Hepatocyte (in vitro differentiated cells): ENCODE results near the gene SP2. TPM values are rescaled to one million over a fixed set of nuclear protein-coding genes. Genes with fewer than 3 reads are reported as not detected.
A peak's percentile ranks its signal among the peaks of the same experiment; 100 is the strongest.

Experiments
- DNase-seq: peaks from one replicate; pipeline ENCODE4 v3.0.0-alpha.2; 2016; ENCODE audit warnings: low spot score
- H2AFZ ChIP-seq: fragments of 200-600 bp; sonication (generic); 2 replicates; pipeline ENCODE4 v1.6.0; 2016; ENCODE audit warnings: antibody characterized with exemption, mild to moderate bottlenecking
- H3K27ac ChIP-seq: fragments of 200-600 bp; sonication (generic); 2 replicates; pipeline ENCODE4 v1.5.1; 2016; ENCODE audit warnings: mild to moderate bottlenecking
- H3K27me3 ChIP-seq: fragments of 200-600 bp; sonication (generic); 2 replicates; pipeline ENCODE4 v1.6.1; 2016
- H3K36me3 ChIP-seq: fragments of 200-600 bp; sonication (generic); replicated peaks from 2 replicates; pipeline ENCODE4 v1.5.1; 2016; ENCODE audit warnings: low read depth; ENCODE audit not compliant: insufficient read depth
- H3K4me1 ChIP-seq: fragments of 200-600 bp; sonication (generic); 2 replicates; pipeline ENCODE4 v1.5.1; 2016; ENCODE audit warnings: mild to moderate bottlenecking, moderate library complexity; ENCODE audit not compliant: insufficient read depth
- H3K4me2 ChIP-seq: fragments of 200-600 bp; sonication (generic); 2 replicates; pipeline ENCODE4 v1.6.0; 2016
- H3K4me3 ChIP-seq: fragments of 200-600 bp; sonication (generic); 2 replicates; pipeline ENCODE4 v1.5.1; 2016; ENCODE audit warnings: mild to moderate bottlenecking
- H3K79me2 ChIP-seq: fragments of 200-600 bp; sonication (generic); 2 replicates; pipeline ENCODE4 v1.6.0; 2017; ENCODE audit warnings: mild to moderate bottlenecking
- H3K9me2 ChIP-seq: fragments of 200-600 bp; sonication (generic); replicated peaks from 2 replicates; pipeline ENCODE4 v1.6.0; 2017; ENCODE audit warnings: mild to moderate bottlenecking; ENCODE audit not compliant: insufficient read depth
- H3K9me3 ChIP-seq: fragments of 200-600 bp; sonication (generic); 2 replicates; pipeline ENCODE4 v1.5.1; 2016; ENCODE audit warnings: low read depth, mild to moderate bottlenecking
- H4K20me1 ChIP-seq: fragments of 200-600 bp; sonication (generic); 2 replicates; pipeline ENCODE4 v1.6.0; 2016; ENCODE audit warnings: mild to moderate bottlenecking; ENCODE audit not compliant: insufficient read depth, poor library complexity, severe bottlenecking
- CTCF ChIP-seq: fragments of 200-600 bp; sonication (generic); IDR thresholded peaks from 2 replicates; pipeline ENCODE4 v1.5.1; 2016; ENCODE audit warnings: antibody characterized with exemption, mild to moderate bottlenecking; ENCODE audit not compliant: poor library complexity
- EZH2 ChIP-seq: fragments of 200-600 bp; sonication (generic); IDR thresholded peaks from 2 replicates; pipeline ENCODE4 v1.6.1; 2016; ENCODE audit warnings: antibody characterized with exemption, mild to moderate bottlenecking, borderline replicate concordance
- EZH2phosphoT487 ChIP-seq: fragments of 200-600 bp; sonication (generic); IDR thresholded peaks from one replicate; pipeline ENCODE4 v1.6.1; 2018; ENCODE audit warnings: antibody characterized with exemption, mild to moderate bottlenecking, low read depth, moderate library complexity; ENCODE audit not compliant: unreplicated experiment, severe bottlenecking
- WGBS: methylation state at CpG from one replicate; pipeline ENCODE4 v1.1.6; 2016; ENCODE audit warnings: low lambda C conversion rate; ENCODE audit errors: missing lambda C conversion rate; 5-methylcytosine and 5-hydroxymethylcytosine counted together
- polyA plus RNA-seq: library from polyadenylated mRNA; unstranded; fragments of >200 nt; fragmentation: Nextera tagmentation; extraction: Ambion mirVana; gene quantifications from 2 replicates; pipeline ENCODE4 v1.2.1, GENCODE V29; 2016
- total RNA-seq: library from RNA; depleted of rRNA; stranded (reverse); fragments of >200 nt; gene quantifications from 2 replicates; pipeline ENCODE4 v1.2.3, GENCODE V29; 2014

The SP2 gene
- total and polyA plus RNA-seq, 2 experiments from 2014 or later: 1.5 to 10.6 TPM

- TF ChIP-seq EZH2phosphoT487 (no peak), CTCF (no peak), EZH2 (no peak)
- Histone ChIP-seq H3K4me2 (peak overlapping the region; percentile 57), H4K20me1 (no peaks in the 10 kb centered on the region), H3K27ac (no peak overlapping the region), H3K9me2 (no peaks in the 10 kb centered on the region), H3K4me3 (no peak overlapping the region), H3K79me2 (no peaks in the 10 kb centered on the region), H3K9me3 (no peaks in the 10 kb centered on the region), H3K36me3 (no peaks in the 10 kb centered on the region), H2AFZ (no peak overlapping the region), H3K4me1 (peaks cover 34% of the 10 kb centered on the region), H3K27me3 (peaks cover 63% of the 10 kb centered on the region)
- DNase-seq: no peak
- WGBS: 51% methylated on average over 19 of the region's 23 CpGs
These were observed 47.9 kb upstream of the SP2 start for GRCh38 chr17:47848198-47848513.

DNA sequence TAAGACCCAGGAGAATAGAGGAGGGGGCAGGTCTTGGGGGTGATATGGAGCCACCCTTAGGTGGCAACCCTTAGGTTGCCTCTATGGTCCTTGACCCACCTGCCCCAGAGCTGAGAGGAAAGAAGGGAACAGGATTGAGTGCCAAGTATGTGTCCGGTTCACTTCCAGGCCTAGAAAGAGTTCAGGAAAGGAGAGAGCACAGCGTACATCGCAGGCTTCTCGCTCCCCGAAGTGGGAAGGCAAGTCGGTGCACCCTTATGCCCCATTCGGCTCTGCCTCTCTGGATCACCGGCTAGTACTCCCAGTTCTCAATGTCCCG, 45.7 kb upstream of the SP2 start:
- Histone ChIP-seq H2AFZ (peak overlapping the region; percentile 51), H3K9me3 (no peaks in the 10 kb centered on the region), H3K27me3 (peaks cover 85% of the 10 kb centered on the region), H3K79me2 (no peaks in the 10 kb centered on the region), H3K9me2 (no peaks in the 10 kb centered on the region), H3K4me2 (peak overlapping the region; percentile 90), H3K4me1 (peaks cover 18% of the 10 kb centered on the region), H3K27ac (no peak overlapping the region), H3K4me3 (no peak overlapping the region), H3K36me3 (no peaks in the 10 kb centered on the region), H4K20me1 (no peaks in the 10 kb centered on the region)
- TF ChIP-seq EZH2 (no peak), EZH2phosphoT487 (no peak), CTCF (no peak)
- WGBS: 40% methylated on average over 8 of the region's 9 CpGs
- no peak for DNase-seq

- 3% methylated on average over 42 of the region's 71 CpGs for WGBS
- H3K36me3 ChIP-seq: no peaks in the 10 kb centered on the region
- DNase-seq: peak; percentile 94
These were observed 45.1 kb upstream of the SP2 start, which contains the start of gene SP6 for GRCh38 chr17:47850692-47851573. SP6 (minus strand) TSS chr17:47851163; CDS start chr17:47848429, 2,734 bp downstream.

More at GRCh38 chr17:47850692-47851573, 45.1 kb upstream of the SP2 start, which contains the start of gene SP6:
- no peaks in the 10 kb centered on the region for H3K9me3 ChIP-seq
- H3K4me1 ChIP-seq: peaks cover 16% of the 10 kb centered on the region
- H3K4me3 ChIP-seq: peak within 1 kb of the TSS; percentile 25
- H4K20me1 ChIP-seq: no peaks in the 10 kb centered on the region
- H2AFZ ChIP-seq: peak within 1 kb of the TSS; percentile 51
- TF ChIP-seq EZH2phosphoT487 (no peak), CTCF (peak; percentile 37), EZH2 (peak; percentile 71)
- H3K9me2 ChIP-seq: no peaks in the 10 kb centered on the region
- no peaks in the 10 kb centered on the region for H3K79me2 ChIP-seq
- H3K4me2 ChIP-seq: peak within 1 kb of the TSS; percentile 90
- no peak within 1 kb of the TSS for H3K27ac ChIP-seq
- H3K27me3 ChIP-seq: peaks cover 87% of the 10 kb centered on the region
